Activated CD4-positive, alpha-beta T cell treated with anti-CD3 and anti-CD28 coated beads, Interleukin-2, amount 10 ng/mL, durations not matched to agents 7 days and 5 days (primary cell): ENCODE measurements around the gene FBXO7. TPM values are rescaled to one million over a fixed set of nuclear protein-coding genes. Genes with fewer than 3 reads are reported as not detected.
A peak's percentile ranks its signal among the peaks of the same experiment; 100 is the strongest.
"Not testable (repeated sequence)": the region's sequence is repeated elsewhere in the genome, so short reads cannot be mapped to it uniquely, and the experiment has no call there.

Experiments
- CTCF ChIA-PET: fragments of 350-600 bp; sonication (Branson Sonifier 250); formaldehyde crosslinking; loops from one replicate; lab custom pipeline; 2021; ENCODE audit warnings: antibody characterized with exemption; lab: Charles Lee
- POLR2A ChIA-PET: fragments of 350-600 bp; sonication (Branson Sonifier 250); formaldehyde crosslinking; loops from one replicate; lab custom pipeline; 2021; ENCODE audit warnings: antibody characterized with exemption; lab: Charles Lee
- DNase-seq: peaks from one replicate; pipeline ENCODE4 v3.0.0-alpha.2; 2020
- H3K27ac Mint-ChIP-seq: one replicate; pipeline ENCODE4 v1.8.0; 2021; ENCODE audit warnings: mild to moderate bottlenecking, moderate library complexity, mixed read lengths
- H3K27me3 Mint-ChIP-seq: one replicate; pipeline ENCODE4 v1.8.0; 2021; ENCODE audit warnings: mixed read lengths
- H3K36me3 Mint-ChIP-seq: one replicate; pipeline ENCODE4 v1.8.0; 2021; ENCODE audit warnings: low read depth, mixed read lengths
- H3K4me1 Mint-ChIP-seq: one replicate; pipeline ENCODE4 v1.8.0; 2021; ENCODE audit warnings: mixed read lengths
- H3K4me3 Mint-ChIP-seq: one replicate; pipeline ENCODE4 v1.8.0; 2021; ENCODE audit warnings: mild to moderate bottlenecking, moderate library complexity, mixed read lengths
- H3K9me3 Mint-ChIP-seq: one replicate; pipeline ENCODE4 v1.8.0; 2021; ENCODE audit warnings: mixed read lengths
- total RNA-seq, 2 experiments: library from RNA; stranded (reverse); gene quantifications; one replicate each; pipeline ENCODE4 v1.2.3, GENCODE V29; 2021

FBXO7 gene
- total RNA-seq, 2 experiments from 2014 or later, result 92.6 to 103 TPM

GRCh38 chr22:32475468-32476010 lies 928 bp downstream of the FBXO7 start:
- CTCF ChIA-PET, result interaction anchor here (0.9 to 2.1 kb wide), 2 partner anchors 54 to 505 kb away, joined by 4 to 6 read pairs; no protein-coding TSS in a partner anchor
- DNase-seq, result peak; percentile 39
- Mint-ChIP-seq H3K4me3 (peak overlapping the region; percentile 95), H3K27ac (peak overlapping the region; percentile 85), H3K4me1 (peaks cover 29% of the 10 kb centered on the region), H3K9me3 (no peaks in the 10 kb centered on the region), H3K27me3 (no peaks in the 10 kb centered on the region), H3K36me3 (peaks cover 14% of the 10 kb centered on the region)
- POLR2A ChIA-PET, result interaction anchor here (0.6 to 1.6 kb wide), 3 partner anchors 23 to 330 kb away, joined by 3 to 6 read pairs (median 3); partner anchors contain the start of gene RTCB

- ChIA-PET CTCF (interaction anchor here (0.6 to 2.1 kb wide), 4 partner anchors 11 to 506 kb away, joined by 3 to 6 read pairs (median 4); no protein-coding TSS in a partner anchor), POLR2A (interaction anchor here (0.6 to 1.6 kb wide), 2 partner anchors 64 to 331 kb away, joined by 3 to 6 read pairs; partner anchors contain the start of gene RTCB)
- Mint-ChIP-seq H3K4me1 (peaks cover 34% of the 10 kb centered on the region), H3K27me3 (no peaks in the 10 kb centered on the region), H3K27ac (peak overlapping the region; percentile 85), H3K36me3 (peaks cover 19% of the 10 kb centered on the region), H3K4me3 (peak overlapping the region; percentile 95), H3K9me3 (no peaks in the 10 kb centered on the region)
- DNase-seq, result no peak
Measured at GRCh38 chr22:32476281-32477195, 1.9 kb downstream of the FBXO7 start.

- Mint-ChIP-seq H3K27me3 (no peaks in the 10 kb centered on the region), H3K4me1 (peaks cover 42% of the 10 kb centered on the region), H3K36me3 (peaks cover 23% of the 10 kb centered on the region), H3K4me3 (peak overlapping the region; percentile 8), H3K27ac (no peak overlapping the region), H3K9me3 (no peaks in the 10 kb centered on the region)
- no peak for DNase-seq
- ChIA-PET CTCF (interaction anchor here (2.1 kb wide), 1 partner anchor 508 kb away, joined by 6 read pairs; no protein-coding TSS in a partner anchor), POLR2A (no interaction called here)
Measured at GRCh38 chr22:32477596-32477995, 3.0 kb downstream of the FBXO7 start.

GRCh38 chr22:32478552-32478951 lies 3.9 kb downstream of the FBXO7 start:
- DNase-seq, H3K9me3 Mint-ChIP-seq, POLR2A ChIA-PET, H3K4me3 Mint-ChIP-seq, H3K27me3 Mint-ChIP-seq, H3K27ac Mint-ChIP-seq: not testable (repeated sequence)
- Mint-ChIP-seq H3K36me3 (peaks cover 23% of the 10 kb centered on the region), H3K4me1 (peaks cover 37% of the 10 kb centered on the region)
- CTCF ChIA-PET, result interaction anchor here (1.0 kb wide), 1 partner anchor 69 kb away, joined by 3 read pairs; no protein-coding TSS in a partner anchor

GRCh38 chr22:32478994-32479393 lies 4.4 kb downstream of the FBXO7 start:
- Mint-ChIP-seq H3K36me3 (peaks cover 23% of the 10 kb centered on the region), H3K27ac (no peak overlapping the region), H3K4me3 (no peak overlapping the region), H3K27me3 (no peaks in the 10 kb centered on the region), H3K9me3 (no peaks in the 10 kb centered on the region), H3K4me1 (peaks cover 33% of the 10 kb centered on the region)
- CTCF ChIA-PET, result interaction anchor here (1.0 kb wide), 1 partner anchor 69 kb away, joined by 3 read pairs; no protein-coding TSS in a partner anchor
- POLR2A ChIA-PET, result no interaction called here
- no peak for DNase-seq

- no peaks in the 10 kb centered on the region for H3K27me3 Mint-ChIP-seq
- H3K36me3 Mint-ChIP-seq, result peaks cover 27% of the 10 kb centered on the region
- ChIA-PET POLR2A (no interaction called here), CTCF (no interaction called here)
- no peak for DNase-seq
- H3K27ac Mint-ChIP-seq, result no peak overlapping the region
- H3K4me3 Mint-ChIP-seq, result no peak overlapping the region
- no peaks in the 10 kb centered on the region for H3K9me3 Mint-ChIP-seq
- H3K4me1 Mint-ChIP-seq, result peaks cover 32% of the 10 kb centered on the region
Measured at GRCh38 chr22:32480238-32480637, 5.6 kb downstream of the FBXO7 start.

GRCh38 chr22:32482708-32483107 lies 8.1 kb downstream of the FBXO7 start:
- Mint-ChIP-seq H3K27ac (no peak overlapping the region), H3K4me1 (peaks cover 31% of the 10 kb centered on the region), H3K4me3 (no peak overlapping the region), H3K36me3 (peaks cover 42% of the 10 kb centered on the region), H3K9me3 (no peaks in the 10 kb centered on the region), H3K27me3 (no peaks in the 10 kb centered on the region)
- POLR2A ChIA-PET, result no interaction called here
- CTCF ChIA-PET, result no interaction called here
- DNase-seq, result no peak

GRCh38 chr22:32486656-32487390 lies 12.2 kb downstream of the FBXO7 start:
- Mint-ChIP-seq H3K9me3 (no peaks in the 10 kb centered on the region), H3K27me3 (no peaks in the 10 kb centered on the region), H3K4me3 (no peak overlapping the region), H3K27ac (no peak overlapping the region), H3K36me3 (peaks cover 45% of the 10 kb centered on the region), H3K4me1 (peaks cover 8% of the 10 kb centered on the region)
- POLR2A ChIA-PET, result no interaction called here
- CTCF ChIA-PET, result interaction anchor here (1.0 to 1.4 kb wide), 3 partner anchors 10 to 17 kb away, joined by 3 read pairs; no protein-coding TSS in a partner anchor
- DNase-seq, result no peak

- Mint-ChIP-seq H3K27me3 (no peaks in the 10 kb centered on the region), H3K27ac (no peak overlapping the region), H3K9me3 (no peaks in the 10 kb centered on the region), H3K4me1 (peaks cover 3% of the 10 kb centered on the region), H3K36me3 (peaks cover 50% of the 10 kb centered on the region), H3K4me3 (no peak overlapping the region)
- ChIA-PET POLR2A (no interaction called here), CTCF (interaction anchor here (1.4 kb wide), 1 partner anchor 11 kb away, joined by 3 read pairs; no protein-coding TSS in a partner anchor)
- DNase-seq, result no peak
Measured at GRCh38 chr22:32487461-32487860, 12.8 kb downstream of the FBXO7 start.

- Mint-ChIP-seq H3K9me3 (no peaks in the 10 kb centered on the region), H3K4me1 (peaks cover 3% of the 10 kb centered on the region), H3K4me3 (no peak overlapping the region), H3K27me3 (no peaks in the 10 kb centered on the region), H3K27ac (no peak overlapping the region), H3K36me3 (peaks cover 64% of the 10 kb centered on the region)
- ChIA-PET CTCF (no interaction called here), POLR2A (no interaction called here)
- no peak for DNase-seq
Measured at GRCh38 chr22:32489377-32489776, 14.8 kb downstream of the FBXO7 start.

GRCh38 chr22:32490279-32490678 lies 15.7 kb downstream of the FBXO7 start:
- H3K36me3 Mint-ChIP-seq, result peaks cover 66% of the 10 kb centered on the region
- H3K27me3 Mint-ChIP-seq, result no peaks in the 10 kb centered on the region
- no peak for DNase-seq
- ChIA-PET CTCF (no interaction called here), POLR2A (no interaction called here)
- H3K9me3 Mint-ChIP-seq, result no peaks in the 10 kb centered on the region
- H3K4me3 Mint-ChIP-seq, result no peak overlapping the region
- H3K4me1 Mint-ChIP-seq, result peaks cover 3% of the 10 kb centered on the region
- H3K27ac Mint-ChIP-seq, result no peak overlapping the region

- no peak for DNase-seq
Measured at GRCh38 chr22:32492111-32492510, 17.5 kb downstream of the FBXO7 start.

More at GRCh38 chr22:32492111-32492510, 17.5 kb downstream of the FBXO7 start:
- Mint-ChIP-seq H3K27me3 (no peaks in the 10 kb centered on the region), H3K4me1 (no peaks in the 10 kb centered on the region), H3K9me3 (no peaks in the 10 kb centered on the region), H3K36me3 (peaks cover 62% of the 10 kb centered on the region), H3K4me3 (no peak overlapping the region), H3K27ac (no peak overlapping the region)
- ChIA-PET POLR2A (no interaction called here), CTCF (no interaction called here)
